CD4-positive, alpha-beta memory T cell (primary cell): ENCODE results near the gene ZNF423. TPM values are rescaled to one million over a fixed set of nuclear protein-coding genes. Genes with fewer than 3 reads are reported as not detected.

Experiments
- CTCF ChIA-PET: fragments of 350-600 bp; sonication (Branson Sonifier 250); formaldehyde crosslinking; loops from one replicate; lab custom pipeline; 2021; ENCODE audit warnings: inconsistent platforms; ENCODE audit not compliant: partially characterized antibody; lab: Charles Lee
- POLR2A ChIA-PET: fragments of 350-600 bp; sonication (Branson Sonifier 250); formaldehyde crosslinking; loops from one replicate; lab custom pipeline; 2021; ENCODE audit not compliant: partially characterized antibody; lab: Charles Lee
- DNase-seq, 5 donors: peaks; one replicate each; pipeline versions ENCODE4 v3.0.0 to v3.0.0-alpha.2; 2020 to 2022; ENCODE audit warnings: mixed read lengths in 1 of 5
- H3K27ac ChIP-seq: one replicate; pipeline ENCODE4 v1.7.0; 2013; ENCODE audit warnings: low read depth, low read length
- H3K27me3 ChIP-seq: 2 replicates; pipeline ENCODE4 v1.7.0; 2013; ENCODE audit warnings: mild to moderate bottlenecking, low read length, moderate library complexity; ENCODE audit not compliant: insufficient read depth
- H3K36me3 ChIP-seq: 2 replicates; pipeline ENCODE4 v1.7.0; 2013; ENCODE audit warnings: mild to moderate bottlenecking, low read length, moderate library complexity; ENCODE audit not compliant: insufficient read depth
- H3K4me1 ChIP-seq: 2 replicates; pipeline ENCODE4 v1.7.0; 2013; ENCODE audit warnings: mild to moderate bottlenecking, low read length, moderate library complexity; ENCODE audit not compliant: insufficient read depth
- H3K4me3 ChIP-seq, 2 donors: one replicate each; pipeline ENCODE4 v1.7.0; 2013; ENCODE audit warnings: low read length in 2 of 2, mild to moderate bottlenecking in 1 of 2
- H3K9me3 ChIP-seq, 2 donors: one replicate each; pipeline ENCODE4 v1.7.0; 2013; ENCODE audit warnings: low read length in 2 of 2, control low read depth in 1 of 2; ENCODE audit not compliant: control insufficient read depth in 1 of 2
- H3K27ac Mint-ChIP-seq, 7 donors: one replicate each; pipeline ENCODE4 v1.8.0; 2020 to 2021; ENCODE audit warnings: mixed read lengths in 7 of 7, mild to moderate bottlenecking in 6 of 7, inconsistent platforms in 3 of 7, moderate library complexity in 3 of 7
- H3K27me3 Mint-ChIP-seq, 2 donors: one replicate each; pipeline ENCODE4 v1.8.0; 2020 to 2021; ENCODE audit warnings: mixed read lengths in 2 of 2
- H3K36me3 Mint-ChIP-seq, 2 donors: one replicate each; pipeline ENCODE4 v1.8.0; 2020 to 2021; ENCODE audit warnings: mixed read lengths in 2 of 2, inconsistent platforms in 1 of 2, mild to moderate bottlenecking in 1 of 2
- H3K4me1 Mint-ChIP-seq, 4 donors: one replicate each; pipeline ENCODE4 v1.8.0; 2020 to 2021; ENCODE audit warnings: mixed read lengths in 4 of 4, mild to moderate bottlenecking in 1 of 4
- H3K4me3 Mint-ChIP-seq, 8 donors: one replicate each; pipeline ENCODE4 v1.8.0; 2020 to 2021; ENCODE audit warnings: mixed read lengths in 8 of 8, mild to moderate bottlenecking in 7 of 8, moderate library complexity in 6 of 8, inconsistent platforms in 3 of 8
- H3K9me3 Mint-ChIP-seq, 8 donors: one replicate each; pipeline ENCODE4 v1.8.0; 2020 to 2021; ENCODE audit warnings: mixed read lengths in 8 of 8, mild to moderate bottlenecking in 5 of 8, inconsistent platforms in 3 of 8, moderate library complexity in 1 of 8
- intact Hi-C: fragments of 100-400 bp; cut with micrococcal nuclease; formaldehyde crosslinking; loops from one replicate; pipeline ENCODE4 v1.15.1; 2023
- polyA plus RNA-seq, 2 donors: library from polyadenylated mRNA; unstranded; fragments of 300-500 nt; fragmentation: Illumina TruSeq; gene quantifications; one replicate each; pipeline ENCODE4 v1.2.3, GENCODE V29; 2021
- total RNA-seq, 2 experiments: library from RNA; stranded (reverse); gene quantifications; one replicate each; pipeline ENCODE4 v1.2.3, GENCODE V29; 2021

ZNF423 gene
- total and polyA plus RNA-seq, 4 experiments from 2014 or later = not detected

- H3K27me3 ChIP-seq = peaks cover 22% of the 10 kb centered on the region
- DNase-seq = no peak
- no peaks in the 10 kb centered on the region for H3K36me3 Mint-ChIP-seq
- H3K9me3 Mint-ChIP-seq = no peaks in the 10 kb centered on the region
- ChIA-PET POLR2A (no interaction called here), CTCF (no interaction called here)
- no peak overlapping the region for H3K27ac ChIP-seq
- H3K4me1 Mint-ChIP-seq = peaks cover 0 to 18% (median under 1%) of the 10 kb centered on the region in 4 donors
- H3K4me1 ChIP-seq = peaks cover 6% of the 10 kb centered on the region
- H3K27me3 Mint-ChIP-seq = peaks cover 28 to 39% of the 10 kb centered on the region in 2 donors
- no peak overlapping the region for H3K4me3 ChIP-seq
- H3K4me3 Mint-ChIP-seq = no peak overlapping the region
- intact Hi-C loops = loop anchor here (10.0 kb wide), 2 partner anchors 407 to 953 kb away; no protein-coding TSS in a partner anchor
- H3K9me3 ChIP-seq = no peaks in the 10 kb centered on the region
- H3K36me3 ChIP-seq = no peaks in the 10 kb centered on the region
- H3K27ac Mint-ChIP-seq = no peak overlapping the region
Observed at GRCh38 chr16:49851468-49851787, 4.5 kb downstream of the ZNF423 start.

- H3K9me3 Mint-ChIP-seq = no peaks in the 10 kb centered on the region
- Histone ChIP-seq H3K27me3 (peaks cover 22% of the 10 kb centered on the region), H3K9me3 (no peaks in the 10 kb centered on the region), H3K27ac (no peak overlapping the region), H3K36me3 (no peaks in the 10 kb centered on the region), H3K4me1 (peaks cover 4% of the 10 kb centered on the region), H3K4me3 (no peak overlapping the region)
- DNase-seq = no peak
- H3K4me1 Mint-ChIP-seq = peaks cover 0 to 18% (median under 1%) of the 10 kb centered on the region in 4 donors
- CTCF ChIA-PET = no interaction called here
- H3K27me3 Mint-ChIP-seq = peaks cover 28 to 39% of the 10 kb centered on the region in 2 donors
- POLR2A ChIA-PET = no interaction called here
- no peaks in the 10 kb centered on the region for H3K36me3 Mint-ChIP-seq
- H3K27ac Mint-ChIP-seq = no peak overlapping the region
- intact Hi-C loops = loop anchor here (10.0 kb wide), 2 partner anchors 406 to 954 kb away; no protein-coding TSS in a partner anchor
- no peak overlapping the region for H3K4me3 Mint-ChIP-seq
Observed at GRCh38 chr16:49850558-49851467, 5.1 kb downstream of the ZNF423 start.

- no peak overlapping the region for H3K4me3 ChIP-seq
- no peaks in the 10 kb centered on the region for H3K36me3 ChIP-seq
- Mint-ChIP-seq H3K27ac (no peak overlapping the region), H3K27me3 (peaks cover 28 to 39% of the 10 kb centered on the region in 2 donors), H3K4me3 (no peak overlapping the region), H3K9me3 (no peaks in the 10 kb centered on the region), H3K36me3 (no peaks in the 10 kb centered on the region), H3K4me1 (peaks cover 0 to 18% (median under 1%) of the 10 kb centered on the region in 4 donors)
- ChIA-PET POLR2A (no interaction called here), CTCF (no interaction called here)
- H3K9me3 ChIP-seq = no peaks in the 10 kb centered on the region
- no peak overlapping the region for H3K27ac ChIP-seq
- H3K27me3 ChIP-seq = peaks cover 22% of the 10 kb centered on the region
- intact Hi-C loops = loop anchor here (10.0 kb wide), 2 partner anchors 405 to 955 kb away; no protein-coding TSS in a partner anchor
- DNase-seq = no peak
- H3K4me1 ChIP-seq = peaks cover 4% of the 10 kb centered on the region
Observed at GRCh38 chr16:49849754-49850108, 6.2 kb downstream of the ZNF423 start.

- H3K4me3 ChIP-seq = no peak overlapping the region
- H3K4me1 ChIP-seq = no peaks in the 10 kb centered on the region
- no peak overlapping the region for H3K27ac ChIP-seq
- no peaks in the 10 kb centered on the region for H3K36me3 ChIP-seq
- Mint-ChIP-seq H3K4me3 (no peak overlapping the region), H3K4me1 (peaks cover 0 to 16% (median under 1%) of the 10 kb centered on the region in 4 donors), H3K27me3 (peaks cover 30 to 43% of the 10 kb centered on the region in 2 donors), H3K36me3 (no peaks in the 10 kb centered on the region), H3K9me3 (no peaks in the 10 kb centered on the region), H3K27ac (no peak overlapping the region)
- ChIA-PET POLR2A (no interaction called here), CTCF (no interaction called here)
- no peaks in the 10 kb centered on the region for H3K9me3 ChIP-seq
- H3K27me3 ChIP-seq = peaks cover 18% of the 10 kb centered on the region
- intact Hi-C loops = no loop called here
- DNase-seq = no peak
Observed at GRCh38 chr16:49849037-49849753, 6.7 kb downstream of the ZNF423 start.

- Mint-ChIP-seq H3K9me3 (no peaks in the 10 kb centered on the region), H3K4me3 (no peak overlapping the region), H3K36me3 (no peaks in the 10 kb centered on the region), H3K27me3 (peaks cover 27 to 38% of the 10 kb centered on the region in 2 donors), H3K27ac (no peak overlapping the region), H3K4me1 (peaks cover 0 to 9% (median 0%) of the 10 kb centered on the region in 4 donors)
- no peaks in the 10 kb centered on the region for H3K4me1 ChIP-seq
- CTCF ChIA-PET = no interaction called here
- no peaks in the 10 kb centered on the region for H3K36me3 ChIP-seq
- intact Hi-C loops = no loop called here
- H3K9me3 ChIP-seq = no peaks in the 10 kb centered on the region
- POLR2A ChIA-PET = no interaction called here
- no peak for DNase-seq
- H3K27me3 ChIP-seq = peaks cover 11% of the 10 kb centered on the region
- H3K4me3 ChIP-seq = no peak overlapping the region
- no peak overlapping the region for H3K27ac ChIP-seq
Observed at GRCh38 chr16:49848530-49848929, 7.4 kb downstream of the ZNF423 start.

GRCh38 chr16:49846800-49847199, 9.1 kb downstream of the ZNF423 start:
- Histone ChIP-seq H3K4me1 (no peaks in the 10 kb centered on the region), H3K27me3 (peaks cover 2% of the 10 kb centered on the region), H3K4me3 (no peak overlapping the region), H3K27ac (no peak overlapping the region), H3K9me3 (no peaks in the 10 kb centered on the region), H3K36me3 (no peaks in the 10 kb centered on the region)
- ChIA-PET POLR2A (no interaction called here), CTCF (no interaction called here)
- peaks cover 17 to 33% of the 10 kb centered on the region in 2 donors for H3K27me3 Mint-ChIP-seq
- H3K27ac Mint-ChIP-seq = no peak overlapping the region
- no peaks in the 10 kb centered on the region for H3K36me3 Mint-ChIP-seq
- H3K4me3 Mint-ChIP-seq = no peak overlapping the region
- H3K4me1 Mint-ChIP-seq = peaks cover 0 to 1% (median 0%) of the 10 kb centered on the region in 4 donors
- H3K9me3 Mint-ChIP-seq = no peaks in the 10 kb centered on the region
- DNase-seq = no peak
- intact Hi-C loops = no loop called here

GRCh38 chr16:49844359-49844758, 11.6 kb downstream of the ZNF423 start:
- no peaks in the 10 kb centered on the region for H3K36me3 Mint-ChIP-seq
- H3K4me1 Mint-ChIP-seq = peaks cover 0 to 2% (median 0%) of the 10 kb centered on the region in 4 donors
- POLR2A ChIA-PET = no interaction called here
- CTCF ChIA-PET = no interaction called here
- Histone ChIP-seq H3K27ac (no peak overlapping the region), H3K4me3 (no peak overlapping the region), H3K4me1 (no peaks in the 10 kb centered on the region), H3K27me3 (no peaks in the 10 kb centered on the region), H3K36me3 (no peaks in the 10 kb centered on the region), H3K9me3 (no peaks in the 10 kb centered on the region)
- no peak overlapping the region for H3K27ac Mint-ChIP-seq
- no peak for DNase-seq
- peaks cover 13 to 36% of the 10 kb centered on the region in 2 donors for H3K27me3 Mint-ChIP-seq
- no peaks in the 10 kb centered on the region for H3K9me3 Mint-ChIP-seq
- no peak overlapping the region for H3K4me3 Mint-ChIP-seq
- intact Hi-C loops = no loop called here
